Forelimb muscle (tissue), 1 donor: Measurements from ENCODE around the gene WNT9A. TPM values are rescaled to one million over a fixed set of nuclear protein-coding genes. Genes with fewer than 3 reads are reported as not detected.

Source experiments
- DNase-seq: peaks from one replicate; pipeline ENCODE4 v3.0.0-alpha.2; 2013; ENCODE audit warnings: low read depth
- polyA plus RNA-seq: library from polyadenylated mRNA; unstranded; fragments of 120-200 nt; gene quantifications from one replicate; pipeline ENCODE4 v1.2.1, GENCODE V29; 2013; ENCODE audit not compliant: insufficient read length

Gene WNT9A
- polyA plus RNA-seq, 1 donor: 11.2 TPM

DNA sequence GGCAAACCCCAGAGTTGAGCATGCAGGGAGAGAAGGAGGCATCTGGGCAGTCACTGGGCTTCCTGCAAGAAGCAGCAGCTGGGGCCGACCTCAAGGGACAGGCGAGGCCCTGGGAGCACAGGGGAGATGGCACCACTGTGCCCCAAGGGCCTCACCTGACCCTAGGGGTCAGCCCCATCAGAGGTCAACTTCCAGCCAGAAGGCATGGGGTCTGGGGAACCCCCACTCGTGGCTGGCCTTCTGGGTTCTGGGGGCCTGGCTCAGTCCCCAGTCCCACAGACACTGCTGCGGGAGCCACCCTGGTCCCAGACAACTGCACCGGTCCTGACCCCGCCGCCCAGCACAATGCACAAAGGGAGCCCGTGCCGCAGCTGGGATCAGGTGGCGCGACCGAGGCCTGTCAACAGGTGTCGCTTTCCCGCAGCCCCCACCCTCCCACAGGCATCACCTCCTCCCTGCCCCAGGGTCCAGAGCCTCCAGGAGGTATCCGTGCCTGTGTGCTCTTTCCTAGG, 6.2 kb downstream of the WNT9A start:
- DNase-seq: no peak

- DNase-seq: no peak
These were observed 6.9 kb downstream of the WNT9A start for GRCh38 chr1:227940791-227941241.

GRCh38 chr1:227939791-227940771, 7.7 kb downstream of the WNT9A start:
- no peak for DNase-seq

- no peak for DNase-seq
These were observed 8.6 kb downstream of the WNT9A start for GRCh38 chr1:227938911-227939790.

DNA sequence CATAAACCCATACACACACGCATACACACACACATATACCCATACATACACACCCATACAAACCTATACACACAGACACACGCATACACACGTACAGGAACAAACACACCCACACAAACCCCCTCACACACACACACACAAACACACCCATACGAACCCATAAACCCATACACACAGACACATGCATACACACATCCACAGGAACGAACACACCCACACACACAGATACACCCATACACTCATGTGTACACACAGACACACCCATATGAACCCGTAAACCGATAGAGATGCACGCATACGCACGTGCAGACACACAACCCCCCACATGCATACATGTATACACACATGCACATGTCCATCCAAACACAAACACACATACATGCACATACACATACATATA, 9.5 kb downstream of the WNT9A start:
- DNase-seq: no peak

GRCh38 chr1:227937838-227938145, 9.9 kb downstream of the WNT9A start:
- DNase-seq: no peak

GRCh38 chr1:227937031-227937837, 10.5 kb downstream of the WNT9A start:
- DNase-seq: no peak

DNA sequence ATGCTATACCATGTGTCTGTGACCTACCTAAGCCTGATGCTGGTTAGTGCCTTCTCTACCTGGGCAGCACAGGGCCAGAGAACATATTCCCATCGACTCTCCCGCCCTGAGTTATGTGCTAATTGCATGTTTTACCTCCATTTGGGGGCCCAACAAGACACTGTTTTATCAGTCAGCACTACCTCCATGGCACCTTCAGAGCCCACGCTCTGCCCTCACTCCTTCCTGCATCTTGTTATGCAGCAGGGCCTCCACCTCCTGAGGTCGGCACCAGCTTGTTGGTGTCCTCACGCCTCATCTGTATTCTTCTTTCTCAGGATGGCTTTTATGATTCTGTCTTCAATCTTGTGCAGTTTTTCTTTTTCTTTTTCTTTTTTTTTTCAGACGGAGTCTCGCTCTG, 11.9 kb downstream of the WNT9A start:
- no peak for DNase-seq

GRCh38 chr1:227934476-227935313, 13.0 kb downstream of the WNT9A start:
- DNase-seq: no peak

GRCh38 chr1:227929751-227930472, 17.8 kb downstream of the WNT9A start:
- no peak for DNase-seq

GRCh38 chr1:227928811-227929375, 18.8 kb downstream of the WNT9A start:
- DNase-seq: no peak

DNA sequence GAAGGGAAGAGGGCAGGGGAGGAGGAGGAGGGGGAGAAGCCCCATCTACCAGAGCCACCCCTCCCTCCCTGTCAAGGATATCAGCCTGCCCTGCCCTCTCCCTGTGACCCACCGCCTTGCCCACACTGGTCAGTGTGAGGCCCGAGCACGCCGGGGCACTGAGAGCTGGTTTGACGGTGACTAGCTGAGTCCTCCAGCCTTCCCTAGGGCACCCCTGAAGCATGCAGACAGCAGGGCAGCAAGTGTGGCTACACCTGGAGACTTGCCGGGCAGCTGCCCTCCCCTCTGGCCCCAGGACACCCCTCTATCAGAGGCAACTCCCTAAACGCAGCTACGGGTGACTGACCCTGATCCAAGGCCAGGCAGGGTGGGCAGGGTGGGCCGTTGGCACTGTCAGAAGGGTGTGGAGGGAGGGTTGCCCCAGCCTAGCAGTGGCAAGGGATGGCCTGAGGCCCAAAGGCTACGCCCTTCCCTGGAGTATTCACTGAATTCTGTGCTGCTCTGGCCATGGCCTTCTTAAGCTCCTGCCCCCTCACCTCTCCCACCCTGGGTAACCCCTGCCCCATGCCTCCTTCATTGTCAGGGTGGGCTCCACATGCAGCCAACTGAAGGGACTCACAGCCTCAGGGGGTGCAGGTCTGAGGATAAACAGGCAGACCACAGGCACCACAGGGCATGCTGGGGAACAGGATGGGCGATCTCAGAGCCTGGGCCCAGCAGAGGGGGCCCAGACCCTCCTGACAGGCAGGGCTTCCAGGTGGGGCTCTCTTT, 19.6 kb downstream of the WNT9A start:
- no peak for DNase-seq

DNA sequence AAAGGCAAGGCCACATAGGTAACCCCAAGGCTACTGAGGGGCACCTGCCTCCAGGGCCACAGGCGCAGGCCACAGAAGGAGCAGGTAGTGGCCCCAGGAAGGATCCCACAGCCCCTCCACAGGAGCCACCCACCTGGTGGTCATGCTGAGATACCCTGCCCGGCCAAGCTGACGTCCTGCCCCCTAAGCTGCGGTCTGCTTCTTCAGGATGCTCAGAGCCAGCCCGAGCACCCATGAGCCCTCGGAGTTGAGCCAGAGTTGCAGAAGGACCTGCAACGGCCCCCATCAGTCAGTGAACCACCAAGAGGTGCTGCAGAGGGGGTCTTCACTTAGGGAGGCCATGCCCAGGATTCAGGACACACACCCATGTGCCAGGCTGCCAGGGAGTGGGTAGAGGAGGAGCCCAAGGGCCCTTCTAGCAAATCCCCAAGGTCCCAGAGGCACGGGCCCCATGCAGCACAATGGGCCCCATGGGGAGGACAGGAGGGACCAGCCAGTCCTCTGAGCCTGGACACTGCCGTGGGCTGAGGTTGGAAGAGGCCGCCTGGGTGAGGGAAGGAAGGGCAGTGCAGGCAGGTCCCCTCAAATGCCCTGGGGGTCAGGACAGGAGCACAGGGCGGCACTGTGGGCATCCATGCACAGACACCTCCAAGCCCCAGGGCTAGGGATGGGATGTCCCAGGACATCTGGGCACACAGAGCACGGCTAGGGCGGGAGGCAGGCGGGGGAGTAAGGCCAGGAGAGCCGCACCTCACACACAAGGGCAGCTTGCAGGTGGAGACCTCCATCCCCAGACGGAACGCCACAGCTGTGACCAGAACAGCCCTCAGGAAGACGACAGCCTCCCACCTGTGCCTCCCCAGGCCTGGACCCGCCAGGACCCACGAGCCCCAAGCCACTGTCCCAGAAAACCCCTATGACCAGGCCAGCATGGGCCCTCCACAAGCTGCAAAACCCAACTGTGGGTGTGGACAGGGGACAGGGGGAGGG, 20.5 kb downstream of the WNT9A start:
- no peak for DNase-seq

DNA sequence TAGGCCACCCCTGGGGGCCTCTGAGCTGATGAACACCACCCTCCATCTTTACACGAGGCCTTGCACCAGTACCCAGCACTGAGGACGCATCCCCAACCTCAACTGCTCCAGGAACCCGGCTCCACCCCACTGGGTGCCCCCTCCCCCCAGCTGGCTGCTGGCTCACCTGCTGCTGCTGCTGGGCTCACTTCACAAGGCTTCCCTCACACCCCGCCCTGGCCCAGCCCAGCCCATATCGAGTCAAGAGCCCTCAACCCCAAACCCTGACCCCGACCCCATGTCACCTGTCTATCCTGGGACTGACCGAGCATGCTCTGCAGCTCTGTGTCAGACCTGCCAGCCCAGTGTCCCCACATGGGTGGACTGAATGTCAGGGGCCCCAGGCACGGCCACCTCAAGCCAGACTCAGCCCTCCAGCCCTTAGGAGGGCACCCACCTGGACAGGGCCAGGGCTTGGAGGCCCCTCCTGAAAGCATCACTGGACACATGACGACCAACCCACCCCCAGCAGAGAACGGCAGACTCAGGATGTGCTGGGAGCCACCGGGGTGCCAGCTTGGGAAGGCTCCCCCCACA, 21.4 kb downstream of the WNT9A start:
- DNase-seq: no peak

DNA sequence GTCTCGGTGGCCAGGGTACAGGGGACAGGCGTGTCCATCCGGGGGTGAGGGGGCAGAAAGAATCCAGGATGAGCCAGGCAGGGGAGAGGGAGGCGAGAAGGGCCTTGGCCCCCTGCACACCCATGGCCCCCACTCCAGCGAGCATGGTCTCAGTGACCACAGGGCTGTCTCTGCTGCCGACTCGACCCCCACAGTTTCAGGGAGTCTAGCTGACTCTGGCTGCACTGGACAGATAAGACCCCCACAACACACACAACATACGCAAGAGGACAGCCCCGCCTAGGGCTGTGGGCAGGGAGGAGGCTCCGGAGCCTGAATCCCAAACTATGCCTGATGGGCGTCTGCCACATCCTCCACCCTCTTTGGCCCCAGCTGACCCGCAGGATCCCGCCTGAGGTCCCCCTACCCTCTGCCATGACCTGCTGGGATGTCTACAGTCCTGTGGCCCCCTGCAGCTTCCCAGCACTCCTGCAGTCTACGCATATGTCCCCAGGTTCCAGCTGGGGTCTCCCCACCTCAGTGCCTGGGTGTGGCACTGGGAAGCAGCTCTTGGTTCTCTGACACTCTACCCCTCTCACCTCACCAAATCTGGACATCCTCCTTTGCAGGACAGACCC, 22.0 kb downstream of the WNT9A start:
- no peak for DNase-seq

DNA sequence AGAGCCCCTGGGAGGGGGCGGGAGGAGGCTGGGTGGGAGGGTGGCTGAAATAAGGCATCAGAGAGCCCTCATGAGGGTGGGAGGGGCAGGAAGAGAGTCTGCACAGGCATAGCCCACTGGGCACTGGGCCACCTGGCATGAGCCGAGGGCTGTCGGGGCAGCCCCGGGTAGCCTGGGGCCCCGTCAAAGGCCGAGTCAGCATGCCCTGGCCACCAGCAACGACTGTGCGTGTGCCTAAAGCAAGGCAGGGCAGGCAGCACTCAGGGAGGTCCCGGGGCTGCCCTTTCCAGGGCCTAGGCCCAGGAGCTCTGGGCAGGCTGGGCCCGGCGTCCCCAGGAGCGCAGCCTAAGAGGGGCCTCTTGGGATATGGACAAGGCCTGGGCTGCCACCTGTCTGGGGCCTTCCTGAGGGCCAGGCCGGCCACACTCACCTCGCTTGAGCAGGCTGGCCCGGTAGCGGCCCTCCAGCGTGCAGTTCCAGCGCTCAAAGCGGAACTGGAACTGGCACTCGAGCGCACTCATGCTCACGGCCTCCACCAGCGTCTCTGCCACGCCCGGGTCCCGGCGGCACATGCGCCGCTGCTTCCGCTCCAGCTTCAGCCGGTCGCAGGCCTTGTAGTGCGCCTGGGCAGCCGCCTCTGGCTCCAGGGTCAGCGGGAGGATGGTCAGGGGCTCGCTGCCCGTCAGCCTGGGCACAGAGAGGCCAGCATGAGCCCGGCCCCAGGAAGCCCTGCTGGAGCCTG, 22.7 kb downstream of the WNT9A start:
- DNase-seq: no peak
